Mammary epithelial cell (primary cell): ENCODE results near the gene TIAL1.

Experiments
- CTCF ChIP-seq, 2 donors: IDR thresholded peaks in 1 of 2; conservative IDR thresholded peaks in 1 of 2; 2 replicates each; pipeline ENCODE4 v1.5.1; 2011 to 2012; ENCODE audit warnings: inconsistent platforms in 2 of 2, low read length in 2 of 2, mild to moderate bottlenecking in 2 of 2, control low read depth in 1 of 2, low read depth in 1 of 2; ENCODE audit not compliant: insufficient read depth in 1 of 2; ENCODE audit errors: extremely low read depth in 1 of 2
- EZH2 ChIP-seq: IDR thresholded peaks from 2 replicates; pipeline ENCODE4 v1.6.1; 2012; ENCODE audit warnings: low read length, inconsistent platforms, borderline replicate concordance

- TF ChIP-seq CTCF (conservative IDR thresholded peaks at IDR 0.05 in 1 of 2, IDR thresholded peaks at IDR 0.05 in 1 of 2; ENCODE audit: extremely low read depth in 1 of 2, insufficient read depth in 1 of 2, low read depth in 1 of 2, low read length in 2 of 2) (no peak), EZH2 (no peak)
Measured at GRCh38 chr10:119545310-119545709, 51.5 kb downstream of the TIAL1 start.
